ENCODE measurements around the gene TXNDC12.
"Not testable (repeated sequence)": the region's sequence is repeated elsewhere in the genome, so short reads cannot be mapped to it uniquely, and the experiment has no call there.

TXNDC12 gene

DNA sequence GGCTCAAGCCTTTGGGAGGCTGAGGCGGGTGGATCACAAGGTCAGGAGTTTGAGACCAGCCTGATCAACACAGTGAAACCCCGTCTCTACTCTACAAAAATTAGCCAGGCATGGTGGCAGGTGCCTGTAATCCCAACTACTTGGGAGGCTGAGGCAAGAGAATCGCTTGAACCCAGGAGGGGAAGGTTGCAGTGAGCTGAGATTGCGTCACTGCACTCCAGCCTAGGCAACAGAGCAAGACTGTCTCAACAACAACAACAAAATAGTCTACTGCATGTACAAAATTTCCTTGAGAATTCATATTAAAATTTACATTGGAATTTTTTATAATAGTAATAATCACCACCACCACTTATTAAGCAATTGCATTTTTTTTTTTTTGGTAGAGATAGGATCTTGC lies 5.7 kb downstream of the TXNDC12 start:
- not testable (repeated sequence) for DNase-seq (ENCODE audit: low read depth in 2 of 2)

DNA sequence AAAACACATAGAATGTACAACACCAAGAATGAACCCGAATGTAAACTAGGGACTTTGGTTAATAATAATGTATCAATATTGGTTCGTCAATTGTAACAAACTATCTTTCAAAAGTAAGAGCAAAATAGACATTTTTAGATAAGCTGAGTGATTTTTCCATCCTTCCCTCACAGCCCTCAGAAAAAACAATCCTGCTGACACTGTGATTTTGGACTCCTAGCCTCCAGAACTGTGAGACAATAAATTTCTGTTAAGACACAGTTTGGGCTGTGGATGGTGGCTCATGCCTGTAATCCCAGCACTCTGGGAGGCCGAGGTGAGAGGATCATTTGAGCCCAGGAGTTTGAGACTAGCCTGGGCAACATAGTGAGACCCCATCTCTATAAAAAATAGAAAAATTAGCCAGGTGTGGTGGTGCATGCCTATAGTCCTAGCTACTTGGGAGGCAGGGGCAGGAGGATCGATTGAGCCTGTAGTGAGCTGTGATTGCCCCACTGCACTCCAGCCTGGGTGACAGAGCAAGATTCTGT lies 9.3 kb downstream of the TXNDC12 start:
- DNase-seq (ENCODE audit: low read depth in 2 of 2): not testable (repeated sequence)

DNA sequence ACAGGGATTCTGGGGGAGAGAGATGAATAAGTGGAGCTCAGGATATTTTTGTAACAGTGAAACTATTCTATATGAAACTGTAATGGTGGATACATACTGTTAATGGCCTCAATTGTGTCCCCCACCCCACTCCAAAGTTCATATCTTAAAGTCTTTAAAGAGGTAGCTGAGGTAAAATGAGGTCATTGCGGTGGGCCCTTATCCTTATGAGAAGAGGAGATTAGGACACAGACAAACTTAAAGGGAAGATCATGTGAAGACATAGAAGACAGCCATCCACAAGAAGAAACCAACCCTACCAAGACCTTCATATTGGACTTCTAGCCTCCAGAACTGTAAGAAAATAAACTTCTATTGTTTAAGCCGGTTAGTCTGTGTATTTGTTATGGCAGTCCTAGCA lies 9.8 kb downstream of the TXNDC12 start:
- no peak for DNase-seq (ENCODE audit: low read depth in 2 of 2)

DNA sequence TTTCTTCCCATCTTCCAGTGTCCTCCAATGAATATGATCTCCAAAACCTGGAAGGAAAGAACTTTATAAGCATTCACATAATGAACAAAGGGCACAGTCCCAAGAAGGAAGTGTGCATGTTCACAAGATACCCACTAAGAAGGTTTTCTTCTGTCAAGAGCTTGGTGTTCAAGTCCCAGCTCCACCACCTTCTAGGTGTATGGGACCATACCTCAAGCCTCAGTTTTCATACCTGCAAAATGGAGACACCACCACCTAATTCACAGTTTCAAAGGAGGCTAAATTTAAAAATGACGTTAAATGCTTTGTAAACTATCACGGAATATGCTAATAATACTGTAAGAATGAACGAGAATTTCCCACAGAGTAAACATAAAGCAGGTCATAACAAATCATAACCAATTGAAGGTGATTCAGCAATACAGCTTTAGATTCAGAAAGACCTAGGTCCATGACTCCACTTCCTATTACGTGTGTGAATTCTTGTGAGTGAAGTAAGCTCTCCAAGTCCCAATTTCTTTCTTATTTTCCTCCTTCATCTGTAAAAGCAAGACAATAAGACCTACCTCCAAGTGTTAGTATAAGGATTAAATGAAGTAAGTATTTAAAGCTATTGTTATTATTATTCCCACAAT lies 13.3 kb downstream of the TXNDC12 start:
- no peak for DNase-seq (ENCODE audit: low read depth in 2 of 2)

DNA sequence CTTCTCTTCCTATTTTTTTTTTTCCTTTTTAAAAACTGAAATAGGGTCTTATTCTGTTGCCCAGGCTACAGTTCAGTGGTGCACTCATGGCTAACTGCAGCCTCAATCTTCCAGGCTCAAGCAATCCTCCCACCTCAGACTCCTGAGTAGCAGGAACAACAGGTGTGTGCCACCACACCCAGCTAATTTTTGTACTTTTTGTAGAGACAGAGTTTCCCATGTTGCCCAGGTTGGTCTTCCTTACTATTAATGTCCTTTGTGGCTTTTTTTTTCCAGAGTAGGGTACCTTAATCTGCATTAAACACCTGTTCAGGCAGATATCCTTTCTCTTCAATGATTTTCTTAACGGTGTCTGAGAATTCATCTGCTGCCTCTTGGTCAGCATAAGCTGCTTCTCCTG lies 17.1 kb downstream of the TXNDC12 start:
- DNase-seq (ENCODE audit: low read depth in 2 of 2): no peak

DNA sequence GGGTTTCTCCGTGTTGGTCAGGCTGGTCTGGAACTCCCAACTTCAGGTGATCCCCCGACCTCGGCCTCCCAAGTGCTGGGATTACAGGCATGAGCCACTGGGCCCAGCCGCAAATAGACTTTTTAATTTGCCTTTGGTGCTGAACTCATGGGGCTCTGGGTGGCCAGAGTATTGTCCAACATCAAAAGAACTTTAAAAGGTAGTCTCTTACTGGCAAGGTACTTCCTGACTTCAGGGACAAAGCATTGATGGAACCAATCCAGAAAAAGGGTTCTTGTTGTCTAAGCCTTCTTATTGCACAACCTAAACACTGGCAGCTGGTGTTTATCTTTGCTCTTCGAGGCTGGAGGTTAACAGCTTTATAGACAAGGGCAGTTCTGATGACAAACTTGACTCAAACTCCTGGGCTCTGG lies 17.6 kb downstream of the TXNDC12 start:
- no peak for DNase-seq (ENCODE audit: low read depth in 2 of 2)

DNA sequence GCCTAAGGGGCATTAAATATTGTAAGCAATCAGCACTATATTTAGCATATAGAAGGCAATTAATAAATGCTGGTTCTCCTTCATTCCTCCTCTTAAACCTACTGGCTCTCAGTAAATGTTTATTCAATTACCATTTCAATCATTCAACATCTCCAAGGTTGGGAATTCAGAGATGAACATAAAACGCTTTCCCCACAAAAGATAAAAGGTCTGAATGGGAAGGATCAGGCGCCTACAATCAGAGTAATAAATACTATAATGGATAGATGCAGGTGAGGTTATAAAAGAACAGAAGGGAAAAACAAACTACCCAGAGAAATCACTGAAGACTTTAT lies 21.0 kb downstream of the TXNDC12 start:
- no peak for DNase-seq (ENCODE audit: low read depth in 2 of 2)

DNA sequence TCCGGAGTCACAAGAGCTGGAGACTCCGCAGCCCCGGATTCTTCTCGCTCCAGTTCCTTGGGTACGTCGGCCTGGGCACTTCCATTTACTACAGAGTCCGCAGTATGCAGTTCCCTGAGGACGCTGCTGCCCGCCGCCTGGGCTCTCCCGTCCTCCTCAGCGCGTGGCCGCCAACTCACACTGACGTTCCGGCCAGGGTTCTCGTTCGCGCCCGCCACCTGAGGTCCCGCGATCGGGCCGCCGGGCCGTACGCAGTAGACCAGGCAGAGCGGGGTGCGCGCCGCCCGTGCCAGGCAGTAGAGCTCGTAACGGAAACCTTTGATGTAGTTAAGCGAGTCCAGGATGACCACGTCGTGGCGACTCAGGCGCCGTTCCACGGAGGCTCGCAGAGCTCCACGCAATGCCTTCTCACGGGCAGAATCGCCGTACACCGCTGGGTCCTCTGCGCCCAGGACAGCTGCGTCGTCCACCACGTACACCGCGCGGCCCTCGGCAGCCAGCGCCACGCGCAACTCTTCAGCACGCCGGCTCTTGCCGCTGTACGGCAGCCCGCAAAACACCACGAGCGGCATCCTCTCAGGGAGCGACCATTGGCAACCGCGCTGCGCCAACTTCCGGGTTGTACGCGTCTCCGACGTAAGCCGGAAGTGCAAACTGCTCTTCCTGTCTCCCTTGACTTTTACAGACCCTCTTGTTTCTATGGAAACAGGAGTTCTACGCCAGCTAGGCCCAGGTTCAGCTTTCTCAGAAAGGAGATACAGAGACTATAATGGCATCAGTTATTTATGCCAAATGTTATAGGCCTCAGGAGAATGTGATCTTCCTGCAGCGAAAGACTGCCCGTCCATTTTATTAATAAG lies 21.6 kb downstream of the TXNDC12 start, which contains the start of gene KTI12:
TSS of gene KTI12 (minus strand) at position 621 of the 860 bp plus-strand sequence. CDS start at position 572, 49 bp downstream.
- peak; percentile 72 to 79 for DNase-seq (ENCODE audit: low read depth in 2 of 2)

DNA sequence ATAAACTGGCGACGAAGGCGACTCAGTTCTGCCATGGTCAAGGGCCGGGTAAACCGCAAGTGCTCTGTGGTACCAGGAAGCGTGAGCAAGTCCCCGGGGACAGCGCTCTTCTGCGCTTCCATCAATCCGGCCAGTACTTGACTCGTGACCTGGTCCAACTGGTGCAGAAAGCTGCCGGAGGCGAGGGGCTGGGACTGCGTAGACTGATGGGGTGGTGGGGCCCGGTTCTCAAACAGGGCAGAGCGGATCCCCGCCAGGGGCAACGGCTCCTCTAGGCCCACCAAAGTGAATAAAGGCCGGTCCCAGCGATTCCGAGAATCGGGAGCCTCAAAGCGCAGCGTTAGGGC lies 22.2 kb downstream of the TXNDC12 start:
- no peak for DNase-seq (ENCODE audit: low read depth in 2 of 2)

DNA sequence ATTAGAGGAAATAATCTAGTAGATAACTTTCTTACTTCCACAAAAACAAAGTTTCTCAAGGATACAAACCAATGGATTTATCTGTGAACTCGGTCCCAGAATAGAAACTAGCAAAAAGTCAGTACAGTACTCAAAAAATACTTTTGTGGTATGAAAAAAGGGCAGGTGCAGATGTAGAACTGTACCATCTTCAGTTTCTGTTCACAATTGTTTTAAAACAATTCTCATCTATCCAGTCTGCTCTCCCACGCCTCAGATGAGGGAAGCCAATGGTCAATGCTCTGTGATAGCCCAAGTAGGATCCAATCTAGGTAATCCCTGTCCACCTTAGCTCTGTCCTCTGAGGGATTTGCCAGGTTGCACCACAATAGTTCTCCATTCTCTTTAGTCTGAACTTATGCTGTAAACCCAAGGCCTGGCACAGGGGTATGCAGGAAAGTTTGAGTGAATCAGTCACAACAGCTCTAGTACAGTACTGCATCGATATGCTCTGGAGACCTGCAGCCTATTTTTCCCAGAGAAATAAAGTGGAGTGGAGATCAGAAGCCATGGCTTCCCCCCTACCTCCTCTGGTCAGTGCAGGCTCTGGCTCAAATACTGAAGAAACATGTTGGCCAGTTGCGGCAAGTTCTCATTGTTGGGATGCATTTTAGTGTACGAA lies 22.7 kb downstream of the TXNDC12 start:
- DNase-seq (ENCODE audit: low read depth in 2 of 2): no peak

DNA sequence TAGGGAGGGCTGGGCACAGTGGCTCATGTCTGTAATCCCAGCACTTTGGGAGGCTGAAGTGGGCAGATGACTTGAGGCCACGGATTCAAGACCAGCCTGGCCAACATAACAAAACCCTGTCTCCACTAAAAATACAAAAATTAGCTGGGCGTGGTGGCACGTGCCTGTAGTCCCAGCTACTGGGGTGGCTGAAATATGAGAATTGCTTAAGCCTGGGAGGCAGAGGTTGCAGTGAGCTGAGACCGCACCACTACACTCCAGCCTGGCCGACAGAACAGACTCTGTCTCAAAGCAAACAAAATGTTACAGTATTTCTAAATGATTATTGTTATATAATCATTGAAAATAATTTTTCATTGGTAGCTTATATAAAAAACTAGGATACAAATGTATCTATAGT lies 26.2 kb downstream of the TXNDC12 start:
- not testable (repeated sequence) for DNase-seq (ENCODE audit: low read depth in 2 of 2)

DNA sequence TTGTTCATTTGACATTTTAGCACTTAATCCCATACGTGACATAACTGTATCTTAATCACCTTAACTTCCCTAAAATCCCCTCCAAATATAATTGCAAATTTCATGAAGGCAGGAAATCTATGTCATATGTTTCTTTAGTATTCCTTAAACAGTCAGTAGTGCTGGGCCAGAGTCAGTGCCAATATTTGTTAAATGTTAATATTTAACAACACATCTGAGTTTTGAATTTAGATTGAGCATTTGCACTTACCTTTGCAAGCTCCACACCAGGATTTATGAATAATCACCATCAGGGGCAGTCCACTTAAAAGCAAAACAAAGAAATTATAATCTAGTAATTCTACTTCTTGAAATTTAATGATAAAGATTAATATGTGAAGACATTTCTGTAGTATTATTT lies 26.7 kb downstream of the TXNDC12 start:
- no peak for DNase-seq (ENCODE audit: low read depth in 2 of 2)

DNA sequence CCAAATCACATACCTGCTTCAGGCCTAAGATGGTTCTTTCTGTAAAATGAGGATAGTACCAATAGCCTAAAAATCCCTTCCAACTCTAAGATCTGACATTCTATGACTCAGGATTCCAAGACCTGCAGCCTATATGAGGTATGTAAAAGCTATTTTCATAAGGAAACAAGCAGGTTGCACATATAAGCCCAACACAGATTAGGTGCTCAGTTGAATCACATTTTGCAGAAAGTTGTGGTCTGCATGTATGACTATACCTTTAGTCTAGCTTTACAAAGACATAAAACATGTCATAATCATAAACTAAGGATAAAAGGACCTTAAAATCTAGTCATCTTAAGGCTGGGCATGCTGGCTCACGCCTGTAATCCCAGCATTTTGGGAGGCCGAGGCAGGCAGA lies 28.7 kb downstream of the TXNDC12 start:
- DNase-seq (ENCODE audit: low read depth in 2 of 2): no peak

DNA sequence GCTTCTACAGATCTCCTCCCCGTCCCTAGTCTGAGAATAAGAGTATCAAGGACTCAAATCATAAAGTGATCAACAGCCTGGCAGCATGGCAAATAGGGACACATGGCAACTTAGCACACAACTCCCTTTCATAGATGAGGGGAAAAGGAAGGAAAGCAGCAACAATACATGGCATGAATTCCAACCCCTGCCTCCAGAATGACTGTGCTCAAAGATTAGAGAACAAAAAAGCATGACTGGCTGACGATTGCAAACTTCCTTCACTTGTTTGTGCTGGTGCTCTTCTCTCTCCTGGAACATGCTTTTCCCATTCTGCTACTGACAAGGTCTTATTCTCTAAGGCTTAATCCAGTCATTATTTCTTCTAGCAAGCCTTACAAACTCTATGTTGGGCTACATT lies 32.9 kb downstream of the TXNDC12 start:
- no peak for DNase-seq (ENCODE audit: low read depth in 2 of 2)

DNA sequence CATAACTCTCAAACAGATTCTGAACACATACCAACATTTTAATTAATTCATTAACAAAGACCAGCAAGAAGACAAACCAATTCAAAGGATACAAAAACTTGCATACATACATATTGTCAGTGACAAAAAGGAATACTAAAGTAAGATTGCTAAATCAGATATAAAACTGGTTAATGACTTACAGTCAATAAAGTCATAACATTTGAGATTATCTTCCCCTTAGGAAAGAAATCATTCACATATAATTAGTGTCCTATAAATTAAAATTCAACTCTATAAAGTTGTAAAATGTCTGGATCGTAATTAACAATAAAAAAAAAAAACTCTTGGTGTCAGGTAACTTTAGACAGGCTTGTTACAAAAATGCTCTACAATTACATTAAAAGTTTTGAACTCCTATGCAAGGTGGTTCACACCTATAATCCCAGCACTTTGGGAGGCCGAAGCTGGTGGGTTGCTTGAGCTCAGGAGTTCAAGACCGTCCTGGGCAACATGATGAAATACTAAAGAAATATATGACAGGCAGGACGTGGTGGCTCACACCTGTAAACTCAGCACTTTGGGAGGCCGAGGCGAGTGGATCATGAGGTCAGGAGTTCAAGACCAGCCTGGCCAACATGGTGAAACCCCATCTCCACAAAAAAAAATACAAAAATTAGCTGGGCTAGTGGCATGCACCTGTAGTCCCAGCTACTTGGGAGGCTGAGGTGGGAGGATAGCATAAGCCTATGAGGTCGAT lies 46.8 kb downstream of the TXNDC12 start:
- DNase-seq (ENCODE audit: low read depth in 2 of 2): no peak

DNA sequence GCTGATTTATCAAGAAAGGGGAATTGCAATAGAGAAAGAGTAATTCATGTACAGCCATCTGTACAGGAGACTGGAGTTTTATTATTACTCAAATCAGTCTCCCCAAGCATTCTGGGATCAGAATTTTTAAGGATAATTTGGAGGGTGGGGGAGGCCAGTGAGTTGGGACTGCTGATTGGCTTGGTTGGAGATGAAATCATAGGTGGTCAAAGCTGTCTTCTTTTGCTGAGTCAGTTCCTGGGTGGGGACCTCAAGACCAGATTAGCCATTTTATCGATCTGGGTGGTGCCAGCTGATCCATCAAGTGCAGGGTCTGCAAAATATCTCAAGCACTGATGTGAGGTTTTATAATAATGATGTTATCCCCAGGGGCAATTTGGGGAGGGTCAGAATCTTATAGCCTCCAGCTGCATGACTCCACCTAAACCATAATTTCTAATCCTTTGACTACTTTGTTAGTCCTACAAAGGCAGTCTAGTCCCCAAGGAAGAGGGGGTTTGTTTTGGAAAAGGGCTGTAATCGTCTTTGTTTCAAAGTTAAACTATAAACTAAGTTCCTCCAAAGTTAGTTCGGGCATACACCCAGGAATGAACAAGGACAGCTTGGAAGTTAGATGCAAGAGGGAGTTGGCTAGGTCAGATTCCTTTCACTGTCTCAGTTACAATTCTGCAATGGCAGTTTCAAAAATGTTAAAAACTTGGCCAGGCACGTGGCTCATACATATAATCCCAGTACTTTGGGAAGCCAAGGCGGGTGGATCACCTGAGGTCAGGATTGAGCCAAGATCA lies 47.6 kb downstream of the TXNDC12 start:
- DNase-seq (ENCODE audit: low read depth in 2 of 2): no peak

DNA sequence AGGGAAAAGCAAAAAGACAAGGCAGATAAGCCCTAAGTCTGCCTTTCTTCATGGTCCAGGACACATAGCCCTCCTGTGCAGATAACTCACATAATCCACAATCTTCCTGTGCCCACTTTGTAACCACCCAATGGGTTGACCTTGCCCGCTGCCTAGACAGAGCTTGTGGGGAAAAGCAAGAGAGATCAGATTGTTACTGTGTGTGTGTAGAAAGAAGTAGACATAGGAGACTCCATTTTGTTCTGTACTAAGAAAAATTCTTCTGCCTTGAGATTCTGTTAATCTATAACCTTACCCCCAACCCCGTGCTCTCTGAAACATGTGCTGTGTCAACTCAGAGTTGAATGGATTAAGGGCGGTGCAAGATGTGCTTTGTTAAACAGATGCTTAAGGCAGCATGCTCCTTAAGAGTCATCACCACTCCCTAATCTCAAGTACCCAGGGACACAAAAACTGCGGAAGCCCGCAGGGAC lies 48.9 kb downstream of the TXNDC12 start:
- DNase-seq (ENCODE audit: low read depth in 2 of 2): not testable (repeated sequence)

DNA sequence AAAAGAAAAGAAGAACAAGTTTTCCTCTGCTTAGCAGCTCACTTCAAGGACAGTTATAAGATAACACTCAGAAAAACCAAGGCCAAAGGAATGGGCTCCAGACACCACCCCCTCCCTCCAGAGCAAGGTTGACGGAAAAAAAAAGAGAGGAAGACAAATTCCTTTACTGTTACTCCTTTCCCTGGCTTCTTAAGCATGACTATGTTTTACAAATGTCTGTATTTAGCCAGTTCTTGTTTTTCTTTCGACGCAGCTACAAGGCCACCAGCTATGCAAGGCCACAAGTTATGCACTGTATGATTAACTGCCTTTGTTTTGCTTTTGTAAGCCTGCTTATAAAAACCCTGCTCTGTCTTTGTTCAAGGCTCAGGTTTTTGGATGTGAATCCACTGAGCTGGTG lies 49.4 kb downstream of the TXNDC12 start:
- DNase-seq (ENCODE audit: low read depth in 2 of 2): not testable (repeated sequence)

DNA sequence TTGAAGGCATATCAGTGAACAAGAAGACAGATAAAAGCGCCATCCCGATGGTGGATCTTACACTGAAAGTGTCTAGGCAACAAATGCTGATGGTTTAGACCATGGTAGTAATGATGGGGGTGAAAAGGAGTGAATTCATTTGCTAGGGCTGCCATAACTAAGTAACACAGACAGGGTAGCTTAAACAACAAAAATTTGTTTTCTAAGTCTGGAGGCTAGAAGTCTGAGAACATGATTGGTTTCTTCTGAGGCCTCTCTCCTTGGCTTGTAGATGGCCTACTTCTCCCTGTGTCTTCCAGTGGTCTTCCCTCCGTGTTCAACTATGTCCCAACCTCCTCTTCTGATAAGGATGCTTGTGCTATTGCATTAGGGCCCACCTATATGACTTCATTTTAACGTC lies 51.1 kb downstream of the TXNDC12 start:
- no peak for DNase-seq (ENCODE audit: low read depth in 2 of 2)

DNA sequence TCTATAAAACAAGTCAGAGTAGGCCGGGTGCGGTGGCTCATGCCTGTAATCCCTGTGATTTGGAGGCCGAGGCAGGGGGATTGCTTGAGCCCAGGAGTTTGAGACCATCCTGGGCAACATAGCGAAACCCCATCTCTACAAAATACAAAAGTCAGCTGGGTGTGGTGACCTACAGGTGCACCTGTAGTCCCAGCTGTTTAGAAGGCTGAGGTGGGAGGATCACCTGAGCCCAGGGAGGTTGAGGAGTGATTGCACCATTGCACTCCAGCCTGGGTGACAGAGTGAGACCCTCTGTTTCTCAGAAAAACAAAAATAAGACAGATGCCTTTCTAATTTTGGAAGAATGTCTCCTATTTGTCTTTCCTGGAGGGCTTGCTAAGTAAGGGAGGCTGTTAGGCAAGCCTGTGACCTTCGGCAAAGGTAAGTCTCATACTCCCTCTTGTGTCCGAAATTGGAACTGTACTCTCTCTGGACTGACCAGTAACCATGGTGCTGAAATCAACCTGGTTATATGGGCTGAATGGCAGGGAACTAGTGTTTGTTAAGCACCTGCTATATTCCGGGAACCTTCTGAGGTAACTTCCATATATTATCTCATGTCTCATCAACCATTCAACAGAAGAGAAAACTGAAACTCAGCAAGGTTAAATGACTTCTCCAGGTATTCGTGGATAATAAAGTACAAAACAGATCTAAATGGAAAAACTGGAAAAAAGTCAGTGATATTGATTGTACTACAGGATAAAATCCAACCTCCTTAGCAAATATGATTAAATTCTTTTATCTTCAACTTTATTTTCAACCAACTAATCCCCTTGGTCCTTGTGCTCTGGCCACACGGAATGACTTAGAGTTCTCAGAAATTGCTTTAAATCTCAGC lies 52.7 kb downstream of the TXNDC12 start:
- no peak for DNase-seq (ENCODE audit: low read depth in 2 of 2)

Measured in stimulated activated CD8-positive, alpha-beta memory T cell treated with anti-CD3 and anti-CD28 coated beads, Interleukin-7, amount 100 ng/mL, for 1 hour (primary cell).